Activated CD4-positive, alpha-beta T cell treated with anti-CD3 and anti-CD28 coated beads, Interleukin-2, Interleukin-4, amounts not matched to agents 100 ng/mL and 50 ng/mL, durations not matched to agents 16 hours and 8 hours (primary cell): ENCODE results near the gene EXD2.
"Not testable (repeated sequence)": the region's sequence is repeated elsewhere in the genome, so short reads cannot be mapped to it uniquely, and the experiment has no call there.

ENCODE experiments used
- DNase-seq: peaks from one replicate; pipeline ENCODE4 v3.0.0-alpha.2; 2020; ENCODE audit warnings: low spot score

The EXD2 gene

GRCh38 chr14:69204753-69205152 is 13.5 kb downstream of the EXD2 start:
- DNase-seq = no peak

- DNase-seq = no peak
These were observed 16.2 kb downstream of the EXD2 start for GRCh38 chr14:69207435-69208041.

- DNase-seq = peak; percentile 30
These were observed 17.4 kb downstream of the EXD2 start for GRCh38 chr14:69208666-69209065.

GRCh38 chr14:69214393-69214792 is 23.1 kb downstream of the EXD2 start:
- DNase-seq = no peak

GRCh38 chr14:69217663-69218062 is 26.4 kb downstream of the EXD2 start:
- not testable (repeated sequence) for DNase-seq

GRCh38 chr14:69224946-69225345 is 33.6 kb downstream of the EXD2 start:
- no peak for DNase-seq

- no peak for DNase-seq
These were observed 34.9 kb downstream of the EXD2 start for GRCh38 chr14:69226178-69226577.

GRCh38 chr14:69226736-69227135 is 35.4 kb downstream of the EXD2 start:
- DNase-seq = no peak

GRCh38 chr14:69231486-69231885 is 40.2 kb downstream of the EXD2 start:
- DNase-seq = no peak

GRCh38 chr14:69232388-69232787 is 41.1 kb downstream of the EXD2 start:
- no peak for DNase-seq

GRCh38 chr14:69234106-69234505 is 42.8 kb downstream of the EXD2 start:
- no peak for DNase-seq

GRCh38 chr14:69235708-69236107 is 44.4 kb downstream of the EXD2 start:
- DNase-seq = peak; percentile 9

GRCh38 chr14:69237142-69237541 is 45.8 kb downstream of the EXD2 start:
- DNase-seq = no peak

GRCh38 chr14:69237584-69237983 is 46.3 kb downstream of the EXD2 start:
- no peak for DNase-seq

- no peak for DNase-seq
These were observed 47.6 kb downstream of the EXD2 start for GRCh38 chr14:69238883-69239282.

- DNase-seq = no peak
These were observed 49.4 kb downstream of the EXD2 start for GRCh38 chr14:69240527-69241173.

- no peak for DNase-seq
These were observed 50.3 kb downstream of the EXD2 start for GRCh38 chr14:69241577-69241976.

- DNase-seq = peak; percentile 59
These were observed 51.3 kb downstream of the EXD2 start for GRCh38 chr14:69242311-69243224.

- no peak for DNase-seq
These were observed 53.6 kb downstream of the EXD2 start for GRCh38 chr14:69244946-69245345.

- no peak for DNase-seq
These were observed 55.0 kb downstream of the EXD2 start for GRCh38 chr14:69246331-69246730.

- no peak for DNase-seq
These were observed 56.6 kb downstream of the EXD2 start for GRCh38 chr14:69247676-69248440.

GRCh38 chr14:69249603-69250002 is 58.3 kb downstream of the EXD2 start:
- no peak for DNase-seq
